ENCODE measurements around the gene SUSD6. TPM values are rescaled to one million over a fixed set of nuclear protein-coding genes. Genes with fewer than 3 reads are reported as not detected.

SUSD6 gene
- total RNA-seq, 4 donors from 2014 or later, result 11.9 to 26.3 (median 16.2) TPM

GRCh38 chr14:69648480-69649451 is 37.4 kb downstream of the SUSD6 start:
- in situ Hi-C loops (cut with MboI; ENCODE audit: low sequenced_read_pairs in 4 of 4), result no loop called here
- no peak for DNase-seq
- H3K4me3 ChIP-seq, result peak overlapping the region in 2 of 4 donors; percentile 11 to 19

DNA sequence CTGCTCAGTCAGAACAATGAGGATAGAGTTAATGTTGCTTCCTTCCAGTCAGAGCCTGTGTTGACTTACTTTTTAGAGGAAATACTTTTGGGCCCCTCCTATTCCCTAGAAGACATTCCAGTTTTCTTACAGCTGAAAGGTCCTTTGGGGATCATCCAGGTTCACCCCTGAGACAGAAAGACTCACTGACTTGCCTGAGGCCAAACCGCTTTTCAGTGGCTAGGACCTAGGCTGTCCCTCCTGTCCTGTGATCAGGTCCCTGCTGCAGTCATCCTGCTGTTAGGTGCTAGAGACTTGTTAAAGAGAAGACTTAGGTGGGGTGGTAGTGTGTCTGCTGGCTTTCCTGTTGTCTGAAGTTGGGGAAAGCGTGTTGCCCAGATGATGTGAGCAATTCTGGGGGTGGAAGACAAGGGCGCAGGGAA is 39.6 kb downstream of the SUSD6 start:
- Histone ChIP-seq H3K9me3 (no peaks in the 10 kb centered on the region), H3K4me3 (no peak overlapping the region), H3K4me1 (peaks cover 77 to 84% of the 10 kb centered on the region in 2 donors), H3K36me3 (no peaks in the 10 kb centered on the region), H3K27me3 (no peaks in the 10 kb centered on the region), H3K27ac (peak overlapping the region; percentile 59 to 72 (median 64))
- in situ Hi-C loops (cut with MboI; ENCODE audit: low sequenced_read_pairs in 4 of 4), result no loop called here
- no peak for ATAC-seq
- TF ChIP-seq POLR2A (IDR thresholded peaks at IDR 0.05) (no peak), CTCF (IDR thresholded peaks at IDR 0.05 in 4 of 5, conservative IDR thresholded peaks at IDR 0.05 in 1 of 5) (no peak)
- no peak for DNase-seq
- intact Hi-C loops (cut with DNase I; ENCODE audit: low total_unique reads), result no loop called here

More at GRCh38 chr14:69648480-69649451, 37.4 kb downstream of the SUSD6 start:
- Histone ChIP-seq H3K27me3 (no peaks in the 10 kb centered on the region), H3K4me1 (peaks cover 79% of the 10 kb centered on the region in 2 donors), H3K36me3 (no peaks in the 10 kb centered on the region), H3K9me3 (no peaks in the 10 kb centered on the region), H3K27ac (peak overlapping the region; percentile 59 to 72 (median 64))
- no peak for TF ChIP-seq CTCF (IDR thresholded peaks at IDR 0.05 in 4 of 5, conservative IDR thresholded peaks at IDR 0.05 in 1 of 5)
- intact Hi-C loops (cut with DNase I; ENCODE audit: low total_unique reads), result no loop called here
- no peak for ATAC-seq

GRCh38 chr14:69651664-69652063 is 40.3 kb downstream of the SUSD6 start:
- H3K27ac ChIP-seq, result peak overlapping the region; percentile 41 to 72 (median 62)
- TF ChIP-seq CTCF (IDR thresholded peaks at IDR 0.05 in 4 of 5, conservative IDR thresholded peaks at IDR 0.05 in 1 of 5), result no peak
- no peak for TF ChIP-seq POLR2A (IDR thresholded peaks at IDR 0.05)
- DNase-seq, result no peak
- H3K36me3 ChIP-seq, result no peaks in the 10 kb centered on the region
- in situ Hi-C loops (cut with MboI; ENCODE audit: low sequenced_read_pairs in 4 of 4) (no loop called here), intact Hi-C loops (cut with DNase I; ENCODE audit: low total_unique reads) (no loop called here)
- no peaks in the 10 kb centered on the region for H3K9me3 ChIP-seq
- H3K4me3 ChIP-seq, result no peak overlapping the region
- ATAC-seq, result no peak
- H3K4me1 ChIP-seq, result peaks cover 77 to 90% of the 10 kb centered on the region in 2 donors
- no peaks in the 10 kb centered on the region for H3K27me3 ChIP-seq

- intact Hi-C loops (cut with DNase I; ENCODE audit: low total_unique reads) (loop anchor here (1.0 kb wide), 1 partner anchor 8 kb away; no protein-coding TSS in a partner anchor), in situ Hi-C loops (cut with MboI; ENCODE audit: low sequenced_read_pairs in 4 of 4) (no loop called here)
- DNase-seq (peak in 1 of 2 donors; percentile 18), ATAC-seq (no peak)
- no peaks in the 10 kb centered on the region for H3K9me3 ChIP-seq
- TF ChIP-seq POLR2A (IDR thresholded peaks at IDR 0.05) (no peak), CTCF (IDR thresholded peaks at IDR 0.05 in 4 of 5, conservative IDR thresholded peaks at IDR 0.05 in 1 of 5) (no peak)
- no peak overlapping the region for H3K4me3 ChIP-seq
- peak overlapping the region; percentile 41 to 72 (median 62) for H3K27ac ChIP-seq
- no peaks in the 10 kb centered on the region for H3K36me3 ChIP-seq
- H3K27me3 ChIP-seq, result no peaks in the 10 kb centered on the region
- H3K4me1 ChIP-seq, result peaks cover 72 to 89% of the 10 kb centered on the region in 2 donors
Measured at GRCh38 chr14:69652942-69653684, 41.7 kb downstream of the SUSD6 start.
